ENCODE results near the gene SPTBN5.

Gene SPTBN5

DNA sequence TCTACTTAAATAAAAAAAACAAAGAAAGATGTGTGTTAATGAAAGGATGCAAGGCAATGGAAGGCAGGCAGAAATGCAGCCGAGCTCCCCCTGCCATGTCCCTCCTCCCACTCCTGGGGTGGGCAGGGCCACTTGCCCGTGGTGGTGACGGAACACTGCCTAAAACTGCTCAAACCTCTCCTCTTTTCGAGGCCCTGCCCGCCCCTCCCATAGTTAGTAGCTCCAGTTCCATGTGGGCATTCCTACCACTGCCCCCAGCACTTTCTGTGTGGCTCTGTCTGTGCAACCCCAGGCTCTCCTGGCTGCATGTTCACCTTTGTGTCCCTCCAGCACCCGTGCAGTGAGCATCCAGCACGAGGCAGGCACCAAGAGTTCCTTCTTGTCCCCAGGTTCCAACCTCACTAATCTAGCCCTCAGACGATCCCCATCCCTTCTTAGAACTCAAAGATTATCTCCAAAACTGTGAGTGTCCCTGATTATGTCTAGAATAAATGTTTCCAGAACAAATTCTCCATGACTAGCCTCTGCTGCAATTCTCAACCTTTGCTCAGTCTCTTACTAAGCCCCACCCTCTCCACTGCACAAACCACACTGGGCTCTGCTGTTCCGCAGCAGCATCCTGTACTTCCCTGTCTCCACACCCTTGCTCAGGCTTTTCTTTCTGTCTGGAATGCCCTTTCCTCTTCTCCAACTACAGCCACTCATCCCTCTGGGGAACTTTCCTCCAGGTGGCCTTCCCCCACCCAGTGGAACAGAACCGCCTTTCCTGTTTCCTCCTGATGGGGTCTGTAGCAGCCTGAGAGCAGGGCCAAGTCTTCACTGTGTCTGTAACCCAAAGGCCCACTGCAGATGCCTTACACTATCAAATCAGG is 32.6 kb upstream of the SPTBN5 start:
- no peak for FAIRE-seq

DNA sequence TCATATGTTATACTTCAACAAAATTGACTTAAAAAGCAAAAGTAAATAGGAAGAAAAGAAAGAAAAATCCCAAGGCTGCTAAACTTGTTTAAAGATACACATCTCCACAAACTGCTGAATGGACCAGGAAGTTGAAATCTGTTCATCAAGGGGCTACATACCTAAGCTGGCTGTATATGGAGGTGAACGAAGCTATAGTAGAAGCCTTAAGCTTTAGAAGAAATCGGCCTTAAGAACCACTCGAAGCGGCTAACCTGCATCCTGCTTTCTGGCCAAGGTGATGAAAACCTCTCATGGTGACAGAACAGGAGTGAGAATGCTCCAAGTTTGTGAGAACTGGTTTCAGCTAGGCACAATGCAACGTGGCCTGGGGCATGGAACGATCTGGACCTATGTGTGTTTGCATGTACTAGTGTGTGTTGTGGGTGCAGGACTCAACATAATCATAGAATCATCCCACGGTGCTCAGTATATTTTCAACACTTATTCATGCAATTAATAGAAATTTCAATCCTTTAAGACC is 31.3 kb upstream of the SPTBN5 start:
- no peak for FAIRE-seq

DNA sequence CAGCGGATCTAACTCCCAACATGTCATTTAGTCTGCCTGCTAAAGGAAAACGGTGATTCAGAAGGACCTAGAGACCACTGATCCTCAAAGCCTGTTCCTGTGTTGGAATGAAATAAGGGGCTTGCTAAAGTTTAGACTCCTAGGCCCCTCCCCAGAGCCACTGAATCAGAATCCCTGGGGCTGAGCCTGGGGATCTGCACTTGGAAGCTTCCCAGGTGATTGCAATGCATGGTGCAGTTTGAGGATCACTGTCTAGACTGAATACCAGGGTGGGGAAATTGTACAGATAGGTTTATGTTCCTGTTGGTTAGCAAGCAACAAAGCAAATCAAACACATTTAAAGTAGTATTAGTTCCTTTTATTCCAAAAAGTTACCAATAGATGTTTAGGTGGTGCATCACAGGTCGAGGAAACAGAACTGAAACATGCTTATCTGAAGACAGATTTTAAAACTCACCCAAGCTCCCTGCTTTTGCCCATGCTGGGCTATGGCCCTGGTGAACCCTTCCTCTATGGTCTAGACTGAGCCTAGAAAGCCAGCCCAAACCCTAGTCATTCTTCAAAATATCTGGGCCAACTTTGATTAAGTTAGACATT is 29.6 kb upstream of the SPTBN5 start:
- FAIRE-seq: no peak

DNA sequence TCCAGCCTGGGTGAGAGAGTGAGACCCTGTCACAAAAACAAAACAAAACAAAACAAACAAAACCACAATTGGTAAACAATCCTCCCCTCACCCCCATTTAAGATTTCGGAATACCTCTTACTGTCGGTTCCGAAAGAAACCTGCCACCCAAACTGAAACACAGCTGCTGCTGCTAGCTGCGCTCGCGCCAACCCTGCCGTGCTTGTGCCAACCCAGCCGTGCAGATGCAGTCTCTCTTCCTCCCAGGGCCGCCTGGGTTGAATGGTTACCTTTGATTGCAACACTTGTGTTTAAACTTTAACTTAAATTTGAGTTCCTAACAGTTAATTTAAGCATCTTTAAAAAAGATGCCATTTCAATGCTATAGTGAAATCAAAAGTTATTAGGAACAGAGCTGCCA is 28.5 kb upstream of the SPTBN5 start:
- no peak for FAIRE-seq

DNA sequence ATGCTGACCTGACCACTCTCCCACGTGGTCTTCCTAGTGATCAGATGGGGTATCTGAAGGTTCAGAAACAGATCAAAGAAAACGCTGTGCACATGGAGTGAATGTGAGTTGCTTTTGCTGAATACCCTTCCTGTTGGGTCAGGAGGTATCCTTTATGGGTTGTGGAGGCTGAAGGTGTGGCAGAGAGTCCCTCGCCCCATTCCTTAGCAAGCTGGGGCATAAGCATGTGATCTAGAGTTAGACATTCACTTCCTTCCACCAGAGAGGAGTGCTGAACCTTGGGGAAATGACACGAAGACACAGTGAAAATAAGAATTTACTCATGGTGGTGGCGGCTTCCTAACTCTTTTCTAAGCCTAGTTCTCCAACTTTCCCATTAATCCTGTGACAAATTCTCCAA is 27.8 kb upstream of the SPTBN5 start:
- no peak for FAIRE-seq

DNA sequence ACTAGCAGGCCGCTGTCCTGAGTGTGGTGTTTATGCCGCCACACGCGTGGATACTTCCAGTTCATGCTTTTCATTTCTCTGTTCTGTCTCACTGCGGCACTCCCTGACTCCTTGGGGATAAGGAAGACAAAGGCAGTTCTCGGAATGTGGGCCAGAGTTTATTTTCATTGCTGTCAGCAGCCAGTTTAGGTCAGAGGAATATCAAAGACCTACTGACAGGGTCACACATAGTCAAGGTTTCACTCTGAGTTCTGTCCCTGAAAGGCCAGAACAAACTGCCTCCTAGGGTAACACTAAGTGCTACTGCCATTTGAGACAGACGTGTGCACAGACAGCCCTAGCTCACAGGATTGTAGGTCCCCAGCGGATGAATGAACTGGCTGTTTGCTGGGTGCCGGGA is 27.3 kb upstream of the SPTBN5 start:
- FAIRE-seq: no peak

DNA sequence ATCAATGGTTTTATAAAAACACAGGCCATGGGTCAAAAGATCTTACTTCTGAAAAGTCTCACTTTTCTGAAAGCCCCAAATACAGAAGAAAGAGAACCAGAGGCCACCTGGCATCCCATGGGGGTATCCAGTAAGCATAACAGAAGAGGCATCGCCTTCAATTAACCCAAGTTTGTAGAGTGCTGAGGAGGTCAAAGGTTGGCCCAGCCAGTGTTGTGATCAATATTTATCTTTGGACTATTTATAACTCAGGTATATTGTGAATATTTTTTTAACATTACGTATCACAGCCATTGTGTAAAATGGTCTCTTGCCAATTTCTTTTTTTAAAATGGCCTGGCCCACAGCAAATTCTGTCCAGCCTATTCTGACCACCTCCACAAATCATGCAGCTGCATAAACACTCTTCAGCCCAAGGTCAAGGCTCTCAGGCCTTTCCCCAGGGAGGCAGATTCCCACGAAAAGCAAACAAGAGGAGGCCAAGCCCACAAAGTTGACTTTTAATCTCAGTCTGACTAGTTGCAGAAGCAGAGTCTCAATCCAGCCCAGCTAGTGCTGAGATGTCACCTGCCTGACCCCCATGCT is 26.2 kb upstream of the SPTBN5 start:
- no peak for FAIRE-seq

DNA sequence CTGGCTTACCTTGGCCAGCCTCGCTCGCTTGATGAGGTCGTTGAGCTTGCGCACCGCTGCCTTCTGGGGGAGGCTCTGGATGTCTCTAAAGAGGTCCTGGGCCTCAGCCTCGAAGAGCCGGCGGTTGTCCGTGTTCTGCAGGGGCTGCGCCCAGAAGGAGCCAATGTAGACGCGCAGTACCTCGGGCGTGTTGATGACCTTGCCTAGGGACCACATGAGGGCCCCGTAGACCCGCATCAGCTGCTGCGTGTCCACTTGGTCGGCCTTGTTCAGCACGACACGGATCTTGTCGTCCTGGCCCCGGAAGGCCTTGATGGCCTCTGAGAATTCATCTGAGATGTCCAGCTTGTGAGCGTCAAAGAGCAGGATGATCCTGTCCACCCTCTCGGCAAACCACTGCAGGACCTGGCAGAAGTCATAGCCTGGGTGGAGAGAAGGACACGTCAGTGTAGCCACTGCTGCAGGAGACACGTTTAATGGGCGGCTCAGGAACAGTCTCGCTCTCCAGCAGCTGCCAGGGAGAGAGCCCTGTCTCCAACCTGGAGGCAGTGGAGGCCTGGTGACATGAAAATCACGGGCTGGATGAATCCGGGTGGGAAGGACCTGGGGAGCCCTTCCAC is 25.5 kb upstream of the SPTBN5 start:
- FAIRE-seq: no peak

DNA sequence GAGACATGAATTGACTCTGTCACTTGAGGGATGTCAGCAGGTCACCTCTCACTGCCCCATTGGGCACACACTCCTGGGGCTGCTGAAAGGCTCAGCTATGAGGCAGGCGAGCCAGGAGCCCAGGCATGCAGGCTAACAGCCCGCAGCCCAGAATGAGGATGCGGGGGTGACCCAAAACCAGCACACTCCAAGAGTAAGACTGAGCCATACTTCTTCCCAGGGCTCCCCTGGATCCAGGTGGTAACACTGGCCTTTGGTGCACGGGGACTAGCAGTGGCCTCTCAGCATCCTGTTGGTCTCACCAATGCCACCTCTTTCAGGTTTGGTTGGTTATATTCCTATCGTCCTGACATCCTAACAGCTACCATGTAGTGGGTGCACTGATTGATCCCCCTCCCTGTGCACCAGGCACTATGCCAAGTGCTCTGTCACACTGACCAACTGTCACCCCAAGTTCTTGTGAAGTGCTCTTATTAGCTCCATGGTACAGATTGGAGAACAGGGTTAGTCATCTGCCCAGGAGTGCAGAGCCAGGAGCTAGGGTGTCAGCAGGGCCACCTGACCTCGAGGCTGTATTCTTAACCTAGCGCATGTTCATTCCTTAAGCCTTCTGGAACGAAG is 24.8 kb upstream of the SPTBN5 start:
- no peak for FAIRE-seq

DNA sequence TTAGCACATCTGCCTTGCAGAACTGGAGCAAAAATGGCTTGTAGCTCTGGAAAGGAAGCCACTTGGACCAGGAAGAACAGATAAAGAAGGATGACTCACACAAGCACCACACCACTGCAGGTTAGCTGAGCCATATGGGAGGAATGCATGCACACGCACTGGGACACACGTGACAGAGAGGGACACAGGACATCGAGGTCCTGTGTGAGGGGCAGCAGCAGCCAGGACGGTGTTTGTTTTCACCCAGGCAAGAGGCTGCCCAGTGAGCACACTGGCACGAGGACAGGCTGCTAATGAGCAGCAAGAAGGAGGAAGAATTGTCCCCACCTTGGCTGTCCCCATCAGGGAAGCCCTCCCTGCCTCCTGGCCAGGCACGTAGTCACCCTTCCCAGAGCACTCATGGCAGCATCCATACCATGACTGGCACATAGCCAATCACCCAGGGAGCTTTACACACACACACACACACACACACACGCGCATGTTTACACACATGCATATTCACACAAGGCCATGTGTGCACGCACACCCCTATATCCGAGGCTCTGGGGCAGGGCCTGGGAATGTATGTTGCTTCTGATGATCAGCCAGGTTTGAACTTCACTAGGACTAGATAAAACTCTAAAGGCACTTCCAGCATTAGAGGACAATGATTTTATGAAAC is 24.0 kb upstream of the SPTBN5 start:
- FAIRE-seq: no peak

DNA sequence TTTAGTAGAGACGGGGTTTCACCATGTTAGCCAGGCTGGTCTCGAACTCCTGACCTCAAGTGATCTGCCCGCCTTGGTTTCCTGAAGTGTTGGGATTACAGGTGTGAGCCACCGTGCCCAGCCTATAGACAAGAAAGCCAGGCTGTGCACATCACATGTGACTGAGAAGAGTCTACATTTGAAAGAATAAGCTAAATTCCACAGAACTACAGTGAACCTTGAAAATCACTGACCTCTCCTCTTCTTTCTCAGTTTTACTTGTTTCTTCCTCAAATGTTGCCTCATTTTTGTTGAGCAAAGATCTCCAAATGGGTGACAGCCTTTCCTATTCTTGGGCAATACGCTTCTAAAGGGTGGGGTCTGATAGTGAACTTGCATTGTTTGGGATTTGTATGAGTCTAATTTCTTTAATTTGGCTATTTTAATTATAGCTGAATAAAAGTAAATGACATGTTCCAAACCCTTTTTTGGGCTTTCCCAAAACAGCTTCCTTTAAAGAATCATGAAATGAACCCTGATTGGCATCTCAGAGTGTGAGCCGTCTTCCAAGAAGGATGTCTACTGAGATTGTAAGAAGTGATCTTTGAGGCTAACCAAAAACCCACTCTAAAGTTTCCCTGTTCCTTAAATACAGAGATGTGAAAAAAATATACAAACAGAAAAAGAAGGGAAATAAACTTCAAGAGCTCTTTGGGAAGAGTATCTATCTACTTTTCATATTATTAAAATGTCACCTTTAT is 21.6 kb upstream of the SPTBN5 start:
- FAIRE-seq: no peak

DNA sequence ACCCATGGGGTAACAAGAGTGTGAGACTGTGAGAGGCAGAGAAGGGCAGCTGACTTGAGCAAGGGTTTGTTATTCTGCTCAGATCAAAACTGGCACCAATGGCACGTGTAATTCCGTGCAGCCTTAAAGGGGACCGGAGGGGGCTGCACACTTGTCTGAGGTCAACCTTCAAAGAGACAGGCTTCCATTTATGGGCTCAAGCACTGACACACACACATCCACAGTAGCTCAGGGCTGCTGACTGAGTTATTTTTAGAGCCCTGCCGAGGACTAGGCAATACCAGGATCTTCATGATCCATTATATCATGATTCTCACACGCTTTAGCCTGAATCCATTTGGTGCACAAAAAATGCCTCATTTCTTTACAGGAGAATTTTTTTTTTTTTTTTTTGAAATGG is 20.6 kb upstream of the SPTBN5 start:
- FAIRE-seq: no peak

DNA sequence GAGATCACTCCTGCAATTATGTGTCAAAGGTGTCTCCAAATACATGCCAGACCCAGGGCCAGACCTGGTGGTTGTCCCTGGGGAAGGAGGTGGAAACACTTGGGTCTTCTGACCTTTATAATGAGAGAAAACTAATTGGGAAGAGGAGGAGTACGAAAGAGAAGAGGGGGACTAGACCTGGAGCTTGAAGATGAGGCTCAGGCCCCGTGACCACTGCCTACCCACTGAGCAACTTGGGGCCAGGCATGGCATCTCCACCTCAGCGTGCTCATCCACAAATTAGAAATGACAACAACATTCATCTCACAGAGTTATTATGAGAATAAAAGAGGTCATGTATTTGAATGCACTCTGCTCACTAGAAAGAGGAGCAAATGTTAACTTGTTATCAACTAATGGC is 19.4 kb upstream of the SPTBN5 start:
- no peak for FAIRE-seq

DNA sequence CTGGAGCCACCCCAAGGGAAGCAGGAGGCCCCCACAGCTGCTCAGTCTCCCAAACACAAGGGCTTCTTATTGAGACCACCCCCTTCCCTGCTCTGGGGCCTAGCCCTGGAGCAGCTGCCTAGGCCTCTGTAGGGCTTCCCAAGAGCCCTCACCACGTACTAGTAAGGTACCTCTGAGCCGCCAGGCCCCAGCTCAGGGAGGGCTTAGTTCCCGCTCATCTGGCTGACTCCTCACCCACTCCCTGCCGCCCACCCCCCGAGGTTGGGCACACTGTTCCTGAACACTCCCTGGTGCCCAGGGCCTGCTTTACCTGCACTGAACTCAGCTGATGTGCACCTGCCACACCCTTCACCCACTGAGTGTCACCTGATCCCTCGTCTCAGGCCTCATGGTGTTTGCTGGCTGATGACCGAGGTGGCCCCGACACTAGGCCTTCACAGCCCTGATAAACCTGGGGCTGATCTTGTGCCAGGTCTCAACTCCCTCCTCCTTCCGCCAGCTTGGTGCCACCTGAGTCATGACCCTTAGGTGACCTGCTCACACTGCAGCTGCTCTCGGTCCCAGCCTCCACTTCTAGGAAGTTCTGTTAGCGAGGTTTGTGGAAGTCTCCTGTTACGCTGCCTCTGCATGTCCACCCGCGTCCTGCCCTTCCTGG is 18.0 kb upstream of the SPTBN5 start:
- no peak for FAIRE-seq

DNA sequence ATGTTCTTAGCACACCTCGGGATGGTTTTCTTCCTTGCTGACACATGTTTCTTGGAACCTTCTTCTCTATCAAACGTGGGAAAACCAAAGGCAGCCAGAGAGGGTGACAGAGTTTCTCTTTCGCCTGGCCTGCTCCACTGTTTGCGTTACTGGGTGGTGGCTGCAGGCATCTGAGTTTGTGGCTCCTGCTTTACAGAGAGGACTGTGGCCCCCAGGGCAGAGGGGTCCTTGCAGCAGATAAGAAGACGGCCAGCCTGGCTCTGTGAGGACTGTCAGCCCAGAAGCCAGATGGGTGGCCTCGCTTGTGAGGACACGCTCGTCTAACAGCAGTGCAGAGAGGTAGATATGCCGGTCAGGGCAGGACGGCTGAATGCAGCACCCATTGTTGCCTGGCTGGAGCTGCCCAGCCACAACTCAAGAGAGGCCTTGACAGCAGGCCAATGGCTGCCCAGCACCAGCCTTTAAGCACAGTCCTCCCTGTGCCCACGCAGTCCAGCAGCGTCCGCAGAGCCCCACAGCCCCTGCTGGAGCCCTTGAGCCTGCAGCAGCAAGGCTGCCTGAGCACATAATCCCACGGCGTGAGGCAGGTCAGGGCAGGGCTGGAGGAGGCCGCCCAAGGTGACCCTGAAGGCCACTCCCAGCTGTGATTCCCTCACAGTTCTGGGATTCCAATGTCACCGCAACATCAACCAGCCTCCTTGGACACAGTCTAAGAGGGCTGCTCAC is 15.0 kb upstream of the SPTBN5 start:
- no peak for FAIRE-seq

DNA sequence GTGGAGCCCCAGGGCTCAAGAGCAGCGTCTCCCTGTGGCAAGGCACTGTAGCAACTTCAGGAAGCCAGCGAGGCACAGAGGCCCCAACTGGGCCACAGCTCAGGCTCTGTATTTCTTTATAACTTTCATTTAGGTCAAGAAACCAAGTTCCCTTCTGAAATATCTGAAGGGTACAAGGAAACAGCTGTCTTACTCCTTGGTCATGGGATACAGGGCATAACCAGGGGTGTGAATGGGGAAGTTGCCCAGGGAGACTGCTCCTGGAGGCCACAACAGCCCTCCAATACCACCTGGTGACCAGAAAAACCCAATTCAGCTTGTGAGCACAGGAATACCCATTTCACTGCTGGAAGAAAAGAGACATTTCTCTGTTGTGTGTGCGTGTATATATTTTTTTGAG is 13.3 kb upstream of the SPTBN5 start:
- no peak for FAIRE-seq

DNA sequence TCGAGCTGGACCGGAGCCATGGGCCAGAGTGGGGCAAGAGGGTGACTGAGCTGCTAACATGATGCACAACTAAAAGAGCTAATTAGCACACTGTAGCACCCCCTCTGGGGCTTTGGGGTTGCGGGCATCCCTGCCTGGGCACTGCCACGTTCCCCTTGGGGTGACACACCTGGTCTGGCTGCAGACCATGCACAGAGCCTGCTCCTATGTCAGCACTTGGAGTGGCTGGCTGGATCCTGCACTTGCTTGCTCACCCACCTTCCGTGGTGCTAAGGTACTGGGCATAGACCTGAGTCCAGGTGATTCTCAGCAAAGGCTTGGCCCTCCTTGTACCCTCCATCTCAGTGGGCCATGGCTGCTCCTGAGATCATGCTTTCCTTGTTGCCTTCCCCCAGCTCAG is 12.8 kb upstream of the SPTBN5 start:
- no peak for FAIRE-seq

DNA sequence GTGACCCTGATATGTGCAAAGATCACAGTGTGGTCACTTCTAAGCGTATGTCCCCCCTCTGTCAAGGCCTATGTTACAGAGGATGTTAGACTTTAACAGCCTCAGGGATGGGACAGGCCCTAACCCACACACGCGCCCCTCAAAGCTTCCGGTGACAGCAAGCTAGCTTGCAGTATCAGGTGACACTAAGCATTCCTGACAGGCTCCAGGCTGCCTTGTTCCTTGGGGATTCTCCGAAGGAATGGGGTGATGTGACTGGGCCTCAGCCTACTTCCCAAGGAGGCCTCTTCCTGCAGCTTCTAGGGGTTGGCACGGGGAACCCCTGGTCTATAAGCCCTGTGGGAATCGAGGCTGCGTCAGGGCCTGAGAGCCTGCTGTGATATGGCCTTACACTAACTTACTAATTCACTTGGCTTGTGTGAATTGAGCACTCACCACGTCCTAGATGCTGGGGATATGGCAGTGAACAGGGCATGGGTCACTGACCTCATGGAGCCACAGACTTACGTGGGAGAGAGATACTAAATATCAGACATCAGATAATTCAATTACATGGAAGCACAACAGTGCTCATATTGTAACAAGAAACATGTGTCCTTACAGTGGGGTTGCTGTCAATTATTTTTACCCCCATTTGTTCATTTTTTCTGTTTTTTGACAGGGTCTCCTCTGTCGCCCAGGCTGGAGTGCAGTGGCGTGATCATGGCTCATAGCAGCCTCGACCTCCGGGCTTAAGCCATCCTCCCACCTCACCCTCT is 11.4 kb upstream of the SPTBN5 start:
- FAIRE-seq: no peak

DNA sequence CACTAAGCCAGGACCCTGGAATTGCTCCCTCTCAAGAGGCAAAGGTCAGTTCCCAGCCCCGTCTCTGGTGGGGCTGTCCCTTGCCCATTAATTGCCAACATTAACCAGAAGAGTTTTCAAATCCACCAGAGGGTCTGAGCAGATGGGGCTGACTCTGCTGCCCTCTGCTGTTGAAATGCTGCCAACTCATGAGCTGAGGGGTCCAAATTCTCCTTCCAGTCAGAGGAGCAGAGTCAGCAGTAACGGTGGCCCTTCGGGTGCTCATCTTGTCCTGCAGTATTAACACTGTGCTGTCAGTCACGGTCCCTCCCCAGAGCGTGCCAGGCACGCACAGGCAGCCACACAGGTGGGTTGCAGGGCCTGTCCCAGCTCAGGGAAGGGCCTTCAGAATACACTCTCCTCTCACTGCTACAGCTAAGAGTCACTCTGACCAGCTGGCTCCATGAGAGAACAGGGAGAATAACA is 10.7 kb upstream of the SPTBN5 start:
- FAIRE-seq: no peak

DNA sequence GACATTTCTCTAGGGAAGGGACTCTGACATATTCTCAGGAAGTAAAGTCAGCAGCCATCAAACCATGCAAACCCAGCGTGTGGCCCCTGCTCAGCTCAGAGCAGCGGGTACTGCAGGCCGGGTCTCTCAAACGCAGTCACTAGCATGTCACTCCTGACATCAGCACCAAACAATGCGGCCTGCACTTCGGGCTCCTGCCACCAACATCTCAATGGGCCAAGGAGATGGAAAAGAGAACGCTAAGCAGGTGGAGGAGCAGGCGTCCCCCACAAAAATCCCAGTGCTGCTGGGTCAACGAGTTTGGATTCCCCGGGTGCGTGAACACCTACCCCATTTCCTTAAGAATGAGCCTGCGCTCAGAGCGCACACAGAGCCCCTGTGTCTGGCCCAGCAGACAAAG is 9.9 kb upstream of the SPTBN5 start:
- no peak for FAIRE-seq
